WERI-Rb-1 (cell line): Measurements from ENCODE around the gene UBQLN4.

Experiments used
- DNase-seq: peaks from one replicate; pipeline ENCODE4 v3.0.0-alpha.2; 2020
- H3K27ac ChIP-seq: fragments of 250-450 bp; sonication (Bioruptor Pico); 2 replicates; pipeline ENCODE4 v1.5.1; 2020; ENCODE audit warnings: mild to moderate bottlenecking, moderate library complexity
- H3K27me3 ChIP-seq: fragments of 250-450 bp; sonication (Bioruptor Pico); 2 replicates; pipeline ENCODE4 v1.5.1; 2021; ENCODE audit warnings: mild to moderate bottlenecking, low read depth, moderate library complexity; ENCODE audit not compliant: insufficient read depth, severe bottlenecking
- H3K36me3 ChIP-seq: fragments of 250-450 bp; sonication (Bioruptor Pico); 2 replicates; pipeline ENCODE4 v1.5.1; 2020; ENCODE audit warnings: mild to moderate bottlenecking, moderate library complexity
- H3K4me3 ChIP-seq: 2 replicates; pipeline ENCODE4 v1.5.1; 2011; ENCODE audit warnings: low read depth, mild to moderate bottlenecking, control low read depth, low read length
- H3K9me3 ChIP-seq: fragments of 250-450 bp; sonication (Bioruptor Pico); 2 replicates; pipeline ENCODE4 v1.5.1; 2021; ENCODE audit warnings: mild to moderate bottlenecking, moderate library complexity; ENCODE audit not compliant: severe bottlenecking
- CTCF ChIP-seq: IDR thresholded peaks from 2 replicates; pipeline ENCODE4 v1.5.1; 2011; ENCODE audit warnings: low read depth, mild to moderate bottlenecking, control low read depth, inconsistent platforms, low read length

Gene UBQLN4

GRCh38 chr1:156025876-156026275, 27.7 kb downstream of the UBQLN4 start:
- DNase-seq: peak; percentile 90
- peak; percentile 100 for TF ChIP-seq CTCF
- Histone ChIP-seq H3K27me3 (no peaks in the 10 kb centered on the region), H3K36me3 (no peaks in the 10 kb centered on the region), H3K9me3 (no peaks in the 10 kb centered on the region), H3K27ac (no peak overlapping the region), H3K4me3 (no peak overlapping the region)

GRCh38 chr1:156024801-156025200, 28.8 kb downstream of the UBQLN4 start:
- Histone ChIP-seq H3K4me3 (no peak overlapping the region), H3K27ac (no peak overlapping the region), H3K9me3 (no peaks in the 10 kb centered on the region), H3K36me3 (peaks cover 4% of the 10 kb centered on the region), H3K27me3 (no peaks in the 10 kb centered on the region)
- no peak for DNase-seq
- TF ChIP-seq CTCF: no peak

DNA sequence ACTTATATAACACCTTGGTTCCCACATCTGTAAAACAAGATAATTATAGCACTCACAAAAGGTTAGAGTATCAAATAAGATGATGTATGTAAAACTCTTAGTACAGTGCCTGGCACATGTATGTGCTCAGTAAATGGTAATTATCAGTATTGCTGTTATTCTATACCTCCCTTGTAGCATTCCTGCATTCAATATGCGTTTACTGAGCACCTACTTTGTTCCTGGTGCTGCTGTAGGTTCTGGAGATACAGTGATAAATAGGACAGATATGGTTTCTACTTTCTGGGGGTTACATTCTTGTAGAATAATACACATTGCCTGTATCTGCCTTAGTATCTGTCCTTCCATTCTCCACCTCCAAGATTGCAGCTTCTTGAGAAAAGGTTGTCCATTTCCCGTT, 31.6 kb downstream of the UBQLN4 start:
- no peak for DNase-seq
- Histone ChIP-seq H3K27me3 (no peaks in the 10 kb centered on the region), H3K4me3 (no peak overlapping the region), H3K27ac (no peak overlapping the region), H3K9me3 (no peaks in the 10 kb centered on the region), H3K36me3 (peaks cover 31% of the 10 kb centered on the region)
- TF ChIP-seq CTCF: no peak

DNA sequence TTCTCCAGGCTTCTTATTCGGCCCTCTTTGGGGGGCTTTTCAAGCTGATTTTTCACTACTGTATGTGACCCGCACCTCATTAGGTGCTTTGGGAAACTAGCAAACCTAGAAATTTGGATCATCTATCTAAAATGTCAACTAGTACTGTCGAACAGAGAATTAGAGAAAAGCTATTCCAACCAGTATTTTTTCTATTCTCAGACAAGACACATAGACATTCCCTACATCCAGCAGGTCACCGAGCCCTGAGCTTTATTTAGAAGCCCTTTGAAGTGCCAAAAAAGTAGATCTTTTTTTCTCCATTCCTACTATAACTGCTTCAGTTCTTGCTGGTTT, 32.5 kb downstream of the UBQLN4 start:
- H3K36me3 ChIP-seq: peaks cover 40% of the 10 kb centered on the region
- TF ChIP-seq CTCF: no peak
- no peaks in the 10 kb centered on the region for H3K27me3 ChIP-seq
- peak overlapping the region; percentile 81 for H3K4me3 ChIP-seq
- no peak for DNase-seq
- no peaks in the 10 kb centered on the region for H3K9me3 ChIP-seq
- H3K27ac ChIP-seq: peak overlapping the region; percentile 77

GRCh38 chr1:156020293-156021092, 33.1 kb downstream of the UBQLN4 start, which contains the start of gene SSR2:
Gene SSR2, minus strand, starts transcription at chr1:156020951. Its CDS starts 784 bp downstream, at chr1:156020167.
- Histone ChIP-seq H3K36me3 (peaks cover 46% of the 10 kb centered on the region), H3K4me3 (peak within 1 kb of the TSS; percentile 81), H3K27me3 (no peaks in the 10 kb centered on the region), H3K9me3 (no peaks in the 10 kb centered on the region), H3K27ac (peak within 1 kb of the TSS; percentile 77)
- DNase-seq: peak; percentile 96
- no peak for TF ChIP-seq CTCF

DNA sequence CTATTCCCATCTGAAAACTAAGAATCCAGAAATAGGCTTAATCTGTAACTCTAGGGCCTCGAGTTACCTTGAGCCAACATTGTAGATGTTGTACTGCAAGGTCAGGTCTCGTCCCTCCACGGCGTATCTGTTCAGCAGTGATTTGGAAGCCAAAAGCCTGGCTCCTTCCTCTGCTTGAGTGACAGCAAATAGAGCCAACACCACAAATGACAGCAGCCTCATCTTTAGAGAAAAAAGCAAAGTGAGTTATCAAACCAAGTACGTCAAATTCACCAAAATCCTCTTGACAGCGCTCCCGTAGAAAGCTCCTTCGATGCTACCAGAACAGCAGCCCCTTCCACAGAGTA, 33.7 kb downstream of the UBQLN4 start:
- H3K27ac ChIP-seq: peak overlapping the region; percentile 77
- no peak for TF ChIP-seq CTCF
- peaks cover 48% of the 10 kb centered on the region for H3K36me3 ChIP-seq
- DNase-seq: no peak
- peak overlapping the region; percentile 81 for H3K4me3 ChIP-seq
- no peaks in the 10 kb centered on the region for H3K9me3 ChIP-seq
- no peaks in the 10 kb centered on the region for H3K27me3 ChIP-seq
